Muscle layer of duodenum (tissue), 2 donors: ENCODE data around the gene MUC13.
A peak's percentile ranks its signal among the peaks of the same experiment; 100 is the strongest.

Source experiments
- H3K27ac ChIP-seq: one replicate; pipeline ENCODE4 v1.7.0; 2013; ENCODE audit warnings: mild to moderate bottlenecking, low read length
- H3K27me3 ChIP-seq: one replicate; pipeline ENCODE4 v1.7.0; 2013; ENCODE audit warnings: low read depth, mild to moderate bottlenecking, control low read depth, low read length
- H3K36me3 ChIP-seq, 2 donors: one replicate each; pipeline ENCODE4 v1.7.0; 2013; ENCODE audit warnings: low read length in 2 of 2, control low read depth in 1 of 2, mild to moderate bottlenecking in 1 of 2; ENCODE audit not compliant: insufficient read depth in 2 of 2, control insufficient read depth in 1 of 2
- H3K4me1 ChIP-seq, 2 donors: one replicate each; pipeline ENCODE4 v1.7.0; 2013; ENCODE audit warnings: low read length in 2 of 2, mild to moderate bottlenecking in 2 of 2, control low read depth in 1 of 2, moderate library complexity in 1 of 2; ENCODE audit not compliant: insufficient read depth in 2 of 2, control insufficient read depth in 1 of 2
- H3K4me3 ChIP-seq, 2 donors: one replicate each; pipeline ENCODE4 v1.7.0; 2013; ENCODE audit warnings: low read length in 2 of 2, low read depth in 1 of 2, mild to moderate bottlenecking in 1 of 2
- H3K9me3 ChIP-seq, 2 donors: one replicate each; pipeline ENCODE4 v1.7.0; 2013; ENCODE audit warnings: low read length in 2 of 2, control low read depth in 1 of 2, mild to moderate bottlenecking in 1 of 2; ENCODE audit not compliant: control insufficient read depth in 1 of 2
- donor health status: healthy.

MUC13 gene

GRCh38 chr3:124860599-124860998 lies 74.0 kb downstream of the MUC13 start:
- peaks cover 7 to 19% of the 10 kb centered on the region in 2 donors for H3K4me1 ChIP-seq
- H3K27me3 ChIP-seq = no peaks in the 10 kb centered on the region
- H3K27ac ChIP-seq = peak overlapping the region; percentile 60
- H3K36me3 ChIP-seq = no peaks in the 10 kb centered on the region
- H3K9me3 ChIP-seq = no peaks in the 10 kb centered on the region
- no peak overlapping the region for H3K4me3 ChIP-seq

- H3K27me3 ChIP-seq = no peaks in the 10 kb centered on the region
- no peak overlapping the region for H3K4me3 ChIP-seq
- peaks cover 0 to 4% of the 10 kb centered on the region in 2 donors for H3K36me3 ChIP-seq
- H3K27ac ChIP-seq = peak overlapping the region; percentile 59
- H3K4me1 ChIP-seq = peaks cover 7 to 19% of the 10 kb centered on the region in 2 donors
- H3K9me3 ChIP-seq = no peaks in the 10 kb centered on the region
Measured at GRCh38 chr3:124859025-124859424, 75.5 kb downstream of the MUC13 start.

DNA sequence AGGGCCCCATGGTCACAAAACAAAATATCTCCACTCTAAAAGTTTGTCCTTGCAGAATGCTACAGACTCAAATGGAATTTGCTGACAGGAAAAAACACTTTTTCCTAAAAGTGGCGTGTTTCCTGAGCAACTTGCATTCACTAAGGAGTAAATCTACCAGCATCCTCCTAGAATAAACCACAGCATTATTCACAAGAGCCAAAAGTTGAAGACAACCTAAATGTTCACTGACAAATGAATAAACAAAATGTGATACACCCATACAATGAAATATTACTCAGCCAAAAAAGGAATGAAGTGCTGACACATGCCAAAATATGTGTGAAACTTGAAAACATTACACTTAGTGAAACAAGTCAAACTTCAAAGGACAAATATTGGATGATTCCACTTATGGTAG lies 76.3 kb downstream of the MUC13 start:
- H3K9me3 ChIP-seq = no peaks in the 10 kb centered on the region
- no peak overlapping the region for H3K27ac ChIP-seq
- H3K27me3 ChIP-seq = no peaks in the 10 kb centered on the region
- H3K4me1 ChIP-seq = peaks cover 7 to 19% of the 10 kb centered on the region in 2 donors
- peaks cover 0 to 4% of the 10 kb centered on the region in 2 donors for H3K36me3 ChIP-seq
- no peak overlapping the region for H3K4me3 ChIP-seq

DNA sequence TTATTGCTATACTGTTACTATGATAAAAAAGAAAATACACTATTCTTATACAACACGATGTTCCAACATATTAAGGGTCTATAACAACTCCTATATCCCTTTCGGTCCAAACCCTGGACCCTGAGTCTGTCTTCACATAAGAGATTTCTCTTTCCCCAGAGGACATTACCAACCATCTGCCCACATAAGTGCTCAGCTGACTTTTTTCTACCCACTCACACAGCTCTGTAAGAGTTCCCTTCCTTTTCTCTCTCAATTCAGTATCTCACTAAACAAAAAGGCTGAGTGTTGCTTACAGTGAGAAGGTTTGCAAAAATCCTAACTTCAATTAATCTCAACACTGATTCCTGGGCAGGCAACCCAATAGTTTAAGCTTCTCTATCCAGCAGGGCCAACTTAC lies 77.9 kb downstream of the MUC13 start:
- Histone ChIP-seq H3K27ac (no peak overlapping the region), H3K4me3 (no peak overlapping the region), H3K36me3 (peaks cover 0 to 4% of the 10 kb centered on the region in 2 donors), H3K4me1 (peaks cover 3 to 19% of the 10 kb centered on the region in 2 donors), H3K27me3 (no peaks in the 10 kb centered on the region), H3K9me3 (no peaks in the 10 kb centered on the region)
